ENCODE results near the gene GOLGA1. TPM values are rescaled to one million over a fixed set of nuclear protein-coding genes. Genes with fewer than 3 reads are reported as not detected.

GOLGA1 gene
- total RNA-seq, 2 donors from 2014 or later = 19.1 to 23.2 TPM

DNA sequence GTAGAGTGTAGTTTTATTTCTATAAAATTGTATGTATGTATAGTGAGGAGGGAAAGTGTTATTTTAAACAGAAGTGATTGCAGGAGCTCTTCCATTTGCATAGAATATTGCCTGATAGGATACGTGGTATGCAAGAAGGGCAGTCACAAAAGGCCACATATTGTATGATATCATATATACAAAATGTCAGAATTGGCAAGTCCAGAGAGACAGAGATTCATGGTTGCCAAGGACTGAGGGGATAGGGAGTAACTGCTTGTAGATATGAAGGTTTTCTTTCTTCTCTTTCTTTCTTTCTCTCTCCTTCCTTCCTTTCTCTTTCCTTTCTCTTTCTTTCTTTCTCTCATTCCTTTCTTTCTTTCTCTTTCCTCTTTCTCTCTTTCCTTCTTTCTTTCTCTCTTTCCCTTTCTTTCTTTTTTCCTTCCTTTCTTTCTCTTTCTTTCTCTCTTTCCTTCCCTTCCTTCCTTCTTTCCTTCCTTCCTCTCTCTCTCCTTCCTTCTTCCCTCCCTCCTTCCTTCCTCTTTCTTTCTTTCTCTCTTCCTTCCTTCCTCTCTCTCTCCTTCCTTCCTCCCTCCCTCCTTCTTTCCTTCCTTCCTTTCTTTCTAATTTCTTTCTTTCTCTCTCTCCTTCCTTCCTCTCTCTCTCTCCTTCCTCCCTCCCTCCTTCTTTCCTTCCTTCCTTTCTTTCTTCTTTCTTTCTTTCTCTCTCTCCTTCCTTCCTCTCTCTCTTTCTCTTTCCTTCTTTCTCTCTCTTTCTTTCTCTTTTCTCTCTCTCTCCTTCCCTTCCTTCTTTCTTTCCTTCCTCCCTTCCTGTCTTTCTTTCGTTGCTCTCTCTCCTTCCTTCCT, 112.2 kb downstream of the GOLGA1 start:
- TF ChIP-seq, protein P1, sequence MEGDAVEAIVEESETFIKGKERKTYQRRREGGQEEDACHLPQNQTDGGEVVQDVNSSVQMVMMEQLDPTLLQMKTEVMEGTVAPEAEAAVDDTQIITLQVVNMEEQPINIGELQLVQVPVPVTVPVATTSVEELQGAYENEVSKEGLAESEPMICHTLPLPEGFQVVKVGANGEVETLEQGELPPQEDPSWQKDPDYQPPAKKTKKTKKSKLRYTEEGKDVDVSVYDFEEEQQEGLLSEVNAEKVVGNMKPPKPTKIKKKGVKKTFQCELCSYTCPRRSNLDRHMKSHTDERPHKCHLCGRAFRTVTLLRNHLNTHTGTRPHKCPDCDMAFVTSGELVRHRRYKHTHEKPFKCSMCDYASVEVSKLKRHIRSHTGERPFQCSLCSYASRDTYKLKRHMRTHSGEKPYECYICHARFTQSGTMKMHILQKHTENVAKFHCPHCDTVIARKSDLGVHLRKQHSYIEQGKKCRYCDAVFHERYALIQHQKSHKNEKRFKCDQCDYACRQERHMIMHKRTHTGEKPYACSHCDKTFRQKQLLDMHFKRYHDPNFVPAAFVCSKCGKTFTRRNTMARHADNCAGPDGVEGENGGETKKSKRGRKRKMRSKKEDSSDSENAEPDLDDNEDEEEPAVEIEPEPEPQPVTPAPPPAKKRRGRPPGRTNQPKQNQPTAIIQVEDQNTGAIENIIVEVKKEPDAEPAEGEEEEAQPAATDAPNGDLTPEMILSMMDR (IDR thresholded peaks at IDR 0.05) = no peak
- H3K27me3 ChIP-seq = no peaks in the 10 kb centered on the region
- H3K9ac ChIP-seq (ENCODE audit: low read depth in 2 of 2, low read length in 2 of 2) = no peak overlapping the region
- H3K27ac ChIP-seq = no peak overlapping the region
- no peaks in the 10 kb centered on the region for H3K36me3 ChIP-seq
- DNase-seq = no peak
- no peaks in the 10 kb centered on the region for H3K9me3 ChIP-seq
- H3K4me3 ChIP-seq = no peak overlapping the region
- intact Hi-C loops (cut with DNase I) = no loop called here
- H3K4me1 ChIP-seq = no peaks in the 10 kb centered on the region

Other genes starting within 250 kb of the GOLGA1 start
- gene NR6A1, start 169.8 kb downstream of the GOLGA1 start, total RNA-seq = 1 to 10 TPM; 4.8 to 4.9 TPM
- gene OLFML2A, start 163.9 kb downstream of the GOLGA1 start, total RNA-seq = 10 to 100 TPM in 1 of 2 donors, 1 to 10 TPM in 1; 2.9 to 12.1 TPM
- not detected for gene WDR38, start 87.6 kb downstream of the GOLGA1 start, total RNA-seq
- gene RPL35, start 79.1 kb downstream of the GOLGA1 start, total RNA-seq = 1,000 to 10,000 TPM in 1 of 2 donors, 100 to 1,000 TPM in 1; 890 to 1,374 TPM
- 10 to 100 TPM; 50.0 to 61.5 TPM for gene ARPC5L, start 79.0 kb downstream of the GOLGA1 start, total RNA-seq
- gene SCAI, start 202.4 kb upstream of the GOLGA1 start, total RNA-seq = 1 to 10 TPM; 6.7 to 8.3 TPM
- gene PPP6C, start 248.7 kb upstream of the GOLGA1 start, total RNA-seq = 10 to 100 TPM; 48.2 to 54.7 TPM

Data from colonic mucosa (tissue), 4 donors.